ENCODE data around the gene CHD3.

The CHD3 gene

GRCh38 chr17:7888184-7888920 lies at the start of gene CHD3:
TSS of gene CHD3 (plus strand) at chr17:7888789. CDS start at chr17:7889001, 212 bp downstream.
- no peak for DNase-seq

- DNase-seq: no peak
Measured at GRCh38 chr17:7839190-7839875, 49.3 kb upstream of the CHD3 start.

- DNase-seq: no peak
Measured at GRCh38 chr17:7839876-7840261, 48.7 kb upstream of the CHD3 start.

- DNase-seq: no peak
Measured at GRCh38 chr17:7840441-7840840, 48.1 kb upstream of the CHD3 start.

GRCh38 chr17:7840875-7841274 lies 47.7 kb upstream of the CHD3 start:
- no peak for DNase-seq

GRCh38 chr17:7841396-7841914 lies 47.1 kb upstream of the CHD3 start:
- no peak for DNase-seq

GRCh38 chr17:7841915-7842379 lies 46.6 kb upstream of the CHD3 start:
- DNase-seq: peak; percentile 41

- DNase-seq: peak; percentile 43
Measured at GRCh38 chr17:7842380-7843256, 46.0 kb upstream of the CHD3 start.

- DNase-seq: no peak
Measured at GRCh38 chr17:7843257-7843535, 45.4 kb upstream of the CHD3 start.

- DNase-seq: peak; percentile 27
Measured at GRCh38 chr17:7843536-7844291, 44.9 kb upstream of the CHD3 start.

- DNase-seq: peak; percentile 25
Measured at GRCh38 chr17:7844292-7845154, 44.1 kb upstream of the CHD3 start.

GRCh38 chr17:7845359-7846062 lies 43.1 kb upstream of the CHD3 start:
- no peak for DNase-seq

- DNase-seq: no peak
Measured at GRCh38 chr17:7846063-7846735, 42.4 kb upstream of the CHD3 start.

GRCh38 chr17:7846765-7847661 lies 41.6 kb upstream of the CHD3 start:
- DNase-seq: no peak

- no peak for DNase-seq
Measured at GRCh38 chr17:7848131-7848579, 40.4 kb upstream of the CHD3 start.

GRCh38 chr17:7848739-7849129 lies 39.9 kb upstream of the CHD3 start:
- DNase-seq: no peak

GRCh38 chr17:7849130-7849750 lies 39.3 kb upstream of the CHD3 start:
- DNase-seq: no peak

- no peak for DNase-seq
Measured at GRCh38 chr17:7849751-7850504, 38.7 kb upstream of the CHD3 start.
